Kidney epithelial cell (primary cell): ENCODE measurements around the gene TMEM178B. TPM values are rescaled to one million over a fixed set of nuclear protein-coding genes. Genes with fewer than 3 reads are reported as not detected.
"Not testable (repeated sequence)": the region's sequence is repeated elsewhere in the genome, so short reads cannot be mapped to it uniquely, and the experiment has no call there.

Experiments used
- DNase-seq: peaks from one replicate; pipeline ENCODE4 v3.0.0-alpha.2; 2010; ENCODE audit warnings: low read depth
- H3K27me3 ChIP-seq: 2 replicates; pipeline ENCODE4 v1.6.0; 2011; ENCODE audit warnings: low read length; ENCODE audit not compliant: control insufficient read depth, insufficient read depth
- H3K36me3 ChIP-seq: 2 replicates; pipeline ENCODE4 v1.5.1; 2011; ENCODE audit warnings: low read length; ENCODE audit not compliant: control insufficient read depth, insufficient read depth
- H3K4me3 ChIP-seq: 2 replicates; pipeline ENCODE4 v1.5.1; 2011; ENCODE audit warnings: low read depth, mild to moderate bottlenecking, control low read depth, low read length
- CTCF ChIP-seq: IDR thresholded peaks from 2 replicates; pipeline ENCODE4 v1.5.1; 2011; ENCODE audit warnings: mild to moderate bottlenecking, moderate library complexity, low read length, control low read depth, inconsistent platforms; ENCODE audit not compliant: insufficient read depth, poor library complexity, severe bottlenecking
- total RNA-seq: library from RNA; depleted of rRNA; stranded (reverse); fragments of >200 nt; gene quantifications from 2 replicates; pipeline ENCODE4 v1.2.3, GENCODE V29; 2015

The TMEM178B gene
- total RNA-seq, 1 donor from 2014 or later = 9.7 TPM

GRCh38 chr7:141161550-141162535 is 88.0 kb downstream of the TMEM178B start:
- Histone ChIP-seq H3K36me3 (no peaks in the 10 kb centered on the region), H3K4me3 (no peak overlapping the region), H3K27me3 (no peaks in the 10 kb centered on the region)
- no peak for DNase-seq
- TF ChIP-seq CTCF = no peak

DNA sequence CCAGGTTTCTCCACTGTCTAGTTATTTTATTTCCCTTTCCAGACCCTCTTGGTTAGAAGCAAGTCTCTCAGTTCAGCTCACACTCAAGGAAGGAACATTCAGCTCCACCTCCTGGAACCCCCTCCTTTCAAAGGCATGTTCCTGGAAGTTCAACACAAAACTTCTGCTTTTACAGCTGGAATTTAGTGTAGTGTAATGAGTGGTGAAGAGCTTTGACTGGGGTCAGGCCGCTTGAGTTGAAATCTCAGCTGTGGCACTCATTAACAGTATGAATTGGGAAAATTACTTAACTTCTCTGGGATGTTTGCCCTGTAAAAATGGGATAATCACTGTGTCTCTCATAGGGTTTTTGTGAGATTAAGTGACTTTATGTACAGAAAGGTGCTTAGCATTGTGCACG is 91.7 kb downstream of the TMEM178B start:
- no peaks in the 10 kb centered on the region for H3K27me3 ChIP-seq
- H3K4me3 ChIP-seq = no peak overlapping the region
- no peak for TF ChIP-seq CTCF
- no peak for DNase-seq
- no peaks in the 10 kb centered on the region for H3K36me3 ChIP-seq

DNA sequence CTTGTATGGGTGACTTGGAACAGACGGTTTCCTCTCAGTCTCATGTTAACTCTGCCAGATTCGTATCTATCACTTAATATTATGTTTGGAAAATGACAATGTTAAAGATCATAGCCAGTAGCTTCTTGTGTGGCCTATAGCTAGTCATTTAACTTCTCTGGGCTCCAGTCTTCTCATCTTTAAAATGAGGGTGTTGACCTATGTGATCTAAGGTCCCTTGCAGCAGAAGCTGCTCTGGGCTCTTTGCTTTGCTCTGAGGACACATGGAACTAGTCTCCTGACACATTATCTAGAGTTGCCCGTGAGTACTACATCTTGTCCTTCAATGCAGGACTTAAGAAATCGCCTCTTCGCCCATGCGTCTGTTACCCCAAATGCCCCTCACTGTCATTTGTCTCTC is 93.1 kb downstream of the TMEM178B start:
- no peak for TF ChIP-seq CTCF
- no peaks in the 10 kb centered on the region for H3K27me3 ChIP-seq
- no peak for DNase-seq
- no peak overlapping the region for H3K4me3 ChIP-seq
- H3K36me3 ChIP-seq = no peaks in the 10 kb centered on the region

DNA sequence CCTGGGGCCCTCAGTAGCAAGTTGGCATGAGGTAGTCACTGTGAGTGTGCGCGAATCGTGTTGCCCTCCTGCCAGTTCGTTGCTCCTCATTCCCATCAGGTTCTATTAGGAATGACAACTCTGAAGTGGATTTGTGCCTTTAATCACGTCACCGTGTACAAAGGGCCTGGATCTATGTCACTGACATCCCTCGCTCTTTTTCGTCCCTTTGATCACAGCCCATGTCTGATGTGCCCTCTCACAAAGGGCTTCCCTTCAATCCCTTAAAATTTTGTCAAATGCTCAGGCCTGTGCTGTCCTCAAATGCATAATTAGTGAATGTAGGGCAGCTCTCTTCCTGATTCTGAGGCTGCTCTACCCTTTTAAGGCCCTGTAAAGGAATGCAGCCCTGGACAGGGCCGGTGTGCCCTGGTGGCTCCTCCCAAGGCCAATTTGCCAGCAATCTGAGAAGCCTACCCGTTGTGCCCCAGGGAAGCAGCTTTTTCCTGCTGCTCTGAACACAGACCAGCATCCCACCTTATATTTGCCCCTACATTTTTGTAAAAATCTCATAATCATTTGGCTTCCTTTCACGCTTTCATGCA is 93.6 kb downstream of the TMEM178B start:
- no peak for DNase-seq
- Histone ChIP-seq H3K36me3 (no peaks in the 10 kb centered on the region), H3K4me3 (no peak overlapping the region), H3K27me3 (no peaks in the 10 kb centered on the region)
- no peak for TF ChIP-seq CTCF

DNA sequence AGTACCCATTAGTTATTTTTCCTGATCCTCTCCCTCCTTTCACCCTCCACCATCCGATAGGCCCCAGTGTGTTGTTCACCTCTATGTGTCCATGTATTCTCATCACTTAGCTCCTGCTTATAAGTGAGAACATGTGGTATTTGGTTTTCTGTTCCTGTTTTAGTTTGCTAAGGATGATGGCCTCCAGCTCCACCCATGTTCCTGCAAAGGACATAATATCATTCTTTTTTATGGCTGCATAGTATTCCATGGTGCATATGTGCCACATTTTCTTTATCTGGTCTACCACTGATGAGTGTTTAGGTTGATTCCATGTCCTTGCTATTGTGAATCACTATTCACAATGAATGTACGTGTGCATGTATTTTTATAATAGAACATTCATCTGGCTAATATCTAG is 95.3 kb downstream of the TMEM178B start:
- not testable (repeated sequence) for H3K4me3 ChIP-seq, DNase-seq, H3K27me3 ChIP-seq, H3K36me3 ChIP-seq

GRCh38 chr7:141175728-141176127 is 101.9 kb downstream of the TMEM178B start:
- not testable (repeated sequence) for H3K36me3 ChIP-seq, DNase-seq, H3K27me3 ChIP-seq, H3K4me3 ChIP-seq

GRCh38 chr7:141177120-141177519 is 103.3 kb downstream of the TMEM178B start:
- H3K4me3 ChIP-seq, H3K36me3 ChIP-seq, H3K27me3 ChIP-seq, DNase-seq: not testable (repeated sequence)
